ENCODE data around the gene GALK2. TPM values are rescaled to one million over a fixed set of nuclear protein-coding genes. Genes with fewer than 3 reads are reported as not detected.
"Not testable (repeated sequence)": the region's sequence is repeated elsewhere in the genome, so short reads cannot be mapped to it uniquely, and the experiment has no call there.

Gene GALK2
- polyA plus RNA-seq, 4 donors = 23.9 to 34.6 (median 27.1) TPM

GRCh38 chr15:49155834-49156627 lies 14.0 kb upstream of the GALK2 start:
- peak in 2 of 4 donors; percentile 8 for DNase-seq (ENCODE audit: low read depth in 4 of 4, low spot score in 3 of 4)

GRCh38 chr15:49163678-49164077 lies 6.4 kb upstream of the GALK2 start:
- no peak for DNase-seq (ENCODE audit: low read depth in 4 of 4, low spot score in 3 of 4)

- no peak for DNase-seq (ENCODE audit: low read depth in 4 of 4, low spot score in 3 of 4)
These were observed 5.2 kb upstream of the GALK2 start for GRCh38 chr15:49164865-49165264.

GRCh38 chr15:49168016-49168415 lies 2.0 kb upstream of the GALK2 start:
- no peak for DNase-seq (ENCODE audit: low read depth in 4 of 4, low spot score in 3 of 4)

GRCh38 chr15:49171790-49172189 lies 1.7 kb downstream of the GALK2 start:
- no peak for DNase-seq (ENCODE audit: low read depth in 4 of 4, low spot score in 3 of 4)

- no peak for DNase-seq (ENCODE audit: low read depth in 4 of 4, low spot score in 3 of 4)
These were observed 4.9 kb downstream of the GALK2 start for GRCh38 chr15:49174902-49175301.

- DNase-seq (ENCODE audit: low read depth in 4 of 4, low spot score in 3 of 4) = not testable (repeated sequence)
These were observed 5.7 kb downstream of the GALK2 start for GRCh38 chr15:49175582-49176397.

GRCh38 chr15:49178497-49178896 lies 8.4 kb downstream of the GALK2 start:
- DNase-seq (ENCODE audit: low read depth in 4 of 4, low spot score in 3 of 4) = no peak

GRCh38 chr15:49179433-49180190 lies 9.6 kb downstream of the GALK2 start:
- DNase-seq (ENCODE audit: low read depth in 4 of 4, low spot score in 3 of 4) = no peak

GRCh38 chr15:49182128-49182527 lies 12.1 kb downstream of the GALK2 start:
- DNase-seq (ENCODE audit: low read depth in 4 of 4, low spot score in 3 of 4) = no peak

- not testable (repeated sequence) for DNase-seq (ENCODE audit: low read depth in 4 of 4, low spot score in 3 of 4)
These were observed 13.7 kb downstream of the GALK2 start for GRCh38 chr15:49183741-49184140.

GRCh38 chr15:49185473-49185872 lies 15.4 kb downstream of the GALK2 start:
- DNase-seq (ENCODE audit: low read depth in 4 of 4, low spot score in 3 of 4) = no peak

GRCh38 chr15:49187549-49188245 lies 17.6 kb downstream of the GALK2 start:
- no peak for DNase-seq (ENCODE audit: low read depth in 4 of 4, low spot score in 3 of 4)

GRCh38 chr15:49188933-49189332 lies 18.9 kb downstream of the GALK2 start:
- no peak for DNase-seq (ENCODE audit: low read depth in 4 of 4, low spot score in 3 of 4)

GRCh38 chr15:49189631-49190030 lies 19.6 kb downstream of the GALK2 start:
- DNase-seq (ENCODE audit: low read depth in 4 of 4, low spot score in 3 of 4) = no peak

- DNase-seq (ENCODE audit: low read depth in 4 of 4, low spot score in 3 of 4) = no peak
These were observed 20.5 kb downstream of the GALK2 start for GRCh38 chr15:49190586-49190985.

GRCh38 chr15:49191892-49192291 lies 21.8 kb downstream of the GALK2 start:
- DNase-seq (ENCODE audit: low read depth in 4 of 4, low spot score in 3 of 4) = no peak

GRCh38 chr15:49196856-49197255 lies 26.8 kb downstream of the GALK2 start:
- DNase-seq (ENCODE audit: low read depth in 4 of 4, low spot score in 3 of 4) = no peak

GRCh38 chr15:49199666-49200065 lies 29.6 kb downstream of the GALK2 start:
- DNase-seq (ENCODE audit: low read depth in 4 of 4, low spot score in 3 of 4) = no peak

- no peak for DNase-seq (ENCODE audit: low read depth in 4 of 4, low spot score in 3 of 4)
These were observed 30.3 kb downstream of the GALK2 start for GRCh38 chr15:49200347-49200746.
